Coronary artery (tissue), 2 donors: Measurements from ENCODE around the gene SOAT2.
"Not testable (repeated sequence)": the region's sequence is repeated elsewhere in the genome, so short reads cannot be mapped to it uniquely, and the experiment has no call there.

ENCODE experiments used
- DNase-seq: peaks from one replicate; pipeline ENCODE4 v3.0.0-alpha.2; 2017; ENCODE audit warnings: low spot score
- H3K27ac ChIP-seq, 2 donors: fragments of 200-600 bp; sonication (generic); one replicate each; pipeline ENCODE4 v1.5.1; 2016 to 2019
- H3K4me3 ChIP-seq: fragments of 200-600 bp; sonication (generic); 2 replicates; pipeline ENCODE4 v1.5.1; 2016; ENCODE audit warnings: mild to moderate bottlenecking, moderate library complexity
- CTCF ChIP-seq: fragments of 200-600 bp; sonication (generic); IDR thresholded peaks from one replicate; pipeline ENCODE4 v1.5.1; 2019; ENCODE audit warnings: antibody characterized with exemption

The SOAT2 gene

GRCh38 chr12:53160673-53161072, 57.4 kb downstream of the SOAT2 start:
- no peak overlapping the region for H3K27ac ChIP-seq
- no peak overlapping the region for H3K4me3 ChIP-seq
- no peak for TF ChIP-seq CTCF
- DNase-seq = no peak

GRCh38 chr12:53161119-53161911, 58.0 kb downstream of the SOAT2 start:
- Histone ChIP-seq H3K4me3 (no peak overlapping the region), H3K27ac (no peak overlapping the region)
- no peak for TF ChIP-seq CTCF

GRCh38 chr12:53163008-53163407, 59.7 kb downstream of the SOAT2 start:
- DNase-seq = not testable (repeated sequence)

More at GRCh38 chr12:53161119-53161911, 58.0 kb downstream of the SOAT2 start:
- DNase-seq = no peak

GRCh38 chr12:53166837-53167236, 63.6 kb downstream of the SOAT2 start:
- DNase-seq = no peak
- H3K4me3 ChIP-seq = no peak overlapping the region
- no peak for TF ChIP-seq CTCF
- no peak overlapping the region for H3K27ac ChIP-seq

More at GRCh38 chr12:53163008-53163407, 59.7 kb downstream of the SOAT2 start:
- not testable (repeated sequence) for H3K27ac ChIP-seq, H3K4me3 ChIP-seq

GRCh38 chr12:53169644-53170043, 66.4 kb downstream of the SOAT2 start:
- TF ChIP-seq CTCF = no peak
- peak; percentile 52 for DNase-seq
- Histone ChIP-seq H3K27ac (no peak overlapping the region), H3K4me3 (no peak overlapping the region)

- Histone ChIP-seq H3K4me3 (no peak overlapping the region), H3K27ac (no peak overlapping the region)
- no peak for TF ChIP-seq CTCF
- no peak for DNase-seq
These were observed 66.9 kb downstream of the SOAT2 start for GRCh38 chr12:53170215-53170614.

- H3K27ac ChIP-seq = no peak overlapping the region
- peak; percentile 60 for DNase-seq
- no peak overlapping the region for H3K4me3 ChIP-seq
- no peak for TF ChIP-seq CTCF
These were observed 67.8 kb downstream of the SOAT2 start for GRCh38 chr12:53170876-53171724.
